Medulla oblongata (tissue), 1 donor: ENCODE measurements around the gene TMEM100.

Source experiments
- DNase-seq: peaks from one replicate; pipeline ENCODE4 v3.0.0-alpha.2; 2015; ENCODE audit errors: extremely low spot score

Gene TMEM100

DNA sequence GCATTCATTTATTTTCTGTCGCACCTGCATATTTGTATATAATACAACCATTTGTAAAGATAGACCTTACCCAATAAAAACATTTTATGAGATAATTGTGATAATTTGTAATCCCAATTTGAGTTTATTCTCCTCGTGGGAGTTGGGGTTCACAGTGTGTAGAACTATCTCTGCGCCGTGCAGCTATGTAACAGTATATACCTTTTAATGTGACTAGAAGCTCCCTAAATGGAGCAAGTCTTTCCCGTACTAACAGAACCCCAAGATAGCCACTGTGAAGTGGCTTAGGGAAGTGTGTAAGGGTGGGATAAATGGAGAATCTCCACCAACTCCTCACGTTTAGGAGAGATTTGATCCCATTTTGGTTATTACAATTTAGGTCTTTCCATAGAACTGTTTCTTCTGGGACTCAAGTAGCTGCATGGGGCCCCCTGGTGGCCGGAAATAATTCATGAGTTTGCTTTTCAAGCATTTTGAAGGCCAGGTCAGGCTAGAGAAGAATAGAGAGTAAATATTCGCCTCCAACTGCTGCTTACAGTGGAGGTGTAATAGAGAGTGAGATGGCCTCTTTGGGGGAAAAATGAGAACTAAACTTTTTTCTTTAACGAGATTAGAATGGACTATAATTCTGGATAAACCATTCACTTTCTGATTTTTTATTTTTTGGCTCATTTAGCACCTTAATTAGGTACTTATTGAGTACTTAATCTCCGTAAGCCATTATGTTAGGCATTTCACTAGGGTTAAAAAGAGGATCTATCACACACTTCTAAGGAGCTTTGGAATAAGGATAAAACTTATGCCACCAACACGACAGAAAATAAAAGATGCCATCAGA is 4.5 kb downstream of the TMEM100 start:
- peak; percentile 85 for DNase-seq

DNA sequence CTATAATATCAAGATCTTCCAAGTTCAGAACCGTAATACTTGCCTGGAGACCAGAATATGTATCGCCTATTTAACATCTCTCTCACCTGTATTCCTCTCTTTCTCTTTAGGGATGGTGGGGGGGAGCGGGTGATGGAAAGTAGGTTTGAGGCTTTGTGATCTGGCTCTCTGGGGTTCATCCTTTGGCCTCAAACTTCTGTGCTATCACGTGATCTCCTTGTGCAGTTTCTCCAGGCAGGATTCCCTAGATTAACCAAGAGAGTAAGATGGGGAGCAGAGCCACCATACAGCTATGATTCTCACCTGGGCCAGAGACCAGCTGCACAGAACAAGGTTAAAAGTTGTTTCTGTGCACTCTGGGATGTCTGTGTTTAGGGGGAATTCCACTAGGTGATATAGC is 5.2 kb downstream of the TMEM100 start:
- DNase-seq = no peak

- no peak for DNase-seq
These were observed 11.7 kb downstream of the TMEM100 start for GRCh38 chr17:55710829-55711496.

GRCh38 chr17:55710410-55710809 is 12.3 kb downstream of the TMEM100 start:
- DNase-seq = no peak

DNA sequence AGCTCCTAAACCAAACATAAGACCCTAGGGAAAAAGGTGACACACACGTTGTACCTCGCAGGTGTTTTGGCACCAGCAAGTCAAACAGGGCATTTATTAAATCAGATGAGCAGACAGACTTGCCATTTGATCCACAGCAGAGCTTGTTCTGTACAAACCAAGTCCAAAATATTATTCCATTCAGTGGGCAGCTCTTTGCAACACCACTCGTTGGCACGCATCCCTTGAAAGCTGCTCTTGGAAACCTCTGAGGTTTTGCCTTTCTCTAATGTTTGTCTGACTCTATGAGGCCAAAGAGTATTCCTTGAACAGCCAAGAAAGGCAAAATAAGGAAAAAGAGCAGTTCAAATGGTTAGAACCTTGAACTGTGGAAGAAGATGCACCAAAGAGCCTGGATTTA is 12.7 kb downstream of the TMEM100 start:
- DNase-seq = no peak

DNA sequence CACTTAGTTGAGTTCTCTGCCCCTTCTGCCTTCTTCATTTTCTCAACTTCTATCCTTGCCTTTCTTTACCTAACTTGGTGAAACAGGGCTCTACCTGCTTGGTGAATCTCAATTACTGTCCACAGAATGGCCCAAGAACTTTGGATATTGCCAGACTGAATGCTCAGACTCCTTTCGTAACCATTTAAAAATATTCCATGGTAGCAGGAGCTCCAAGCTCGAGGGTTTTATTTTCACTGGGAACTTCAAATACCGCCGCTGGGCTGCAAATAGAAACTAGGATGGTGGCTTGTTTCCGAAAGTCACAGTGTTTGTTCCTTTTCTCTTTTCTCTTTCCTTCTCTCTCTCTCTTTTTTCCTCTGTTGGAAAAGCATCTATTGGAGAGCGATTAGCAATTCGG is 13.2 kb downstream of the TMEM100 start:
- DNase-seq = no peak

DNA sequence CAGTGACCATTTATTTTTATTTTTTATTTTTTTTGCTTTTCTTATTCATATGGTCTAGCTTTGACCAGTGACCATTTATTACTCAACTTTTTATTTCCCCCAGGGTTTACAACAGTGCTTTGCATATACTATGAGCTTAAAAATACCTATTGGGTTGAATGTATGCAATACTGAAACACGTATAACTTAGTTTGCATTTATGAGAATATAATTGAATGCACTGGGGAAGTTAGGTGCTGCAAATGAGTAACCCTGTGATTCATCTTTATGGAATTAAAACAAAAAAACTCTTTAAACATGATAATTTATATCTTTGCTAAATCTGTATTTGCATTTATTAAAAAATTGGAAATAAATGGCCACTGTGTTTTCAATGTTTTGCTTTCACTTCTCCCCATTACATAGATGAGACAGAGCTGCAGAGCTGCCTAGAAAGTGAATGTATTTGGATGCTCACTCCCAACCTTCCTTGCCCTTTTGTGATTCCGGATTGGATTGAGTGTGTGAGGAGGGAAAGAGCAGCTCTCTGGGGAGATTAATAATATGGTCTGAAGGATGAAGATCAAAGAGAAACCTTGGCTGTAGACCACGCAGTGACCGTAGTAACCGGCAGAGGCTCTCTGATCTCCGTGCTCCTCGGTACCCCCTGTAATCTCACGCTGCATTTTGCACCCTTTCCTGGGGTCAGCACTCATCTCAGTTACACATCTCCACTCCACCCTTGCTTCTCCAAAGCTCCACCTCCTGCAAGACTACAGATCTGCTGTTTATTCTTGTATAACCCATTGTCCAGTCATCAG is 14.3 kb downstream of the TMEM100 start:
- DNase-seq = no peak

DNA sequence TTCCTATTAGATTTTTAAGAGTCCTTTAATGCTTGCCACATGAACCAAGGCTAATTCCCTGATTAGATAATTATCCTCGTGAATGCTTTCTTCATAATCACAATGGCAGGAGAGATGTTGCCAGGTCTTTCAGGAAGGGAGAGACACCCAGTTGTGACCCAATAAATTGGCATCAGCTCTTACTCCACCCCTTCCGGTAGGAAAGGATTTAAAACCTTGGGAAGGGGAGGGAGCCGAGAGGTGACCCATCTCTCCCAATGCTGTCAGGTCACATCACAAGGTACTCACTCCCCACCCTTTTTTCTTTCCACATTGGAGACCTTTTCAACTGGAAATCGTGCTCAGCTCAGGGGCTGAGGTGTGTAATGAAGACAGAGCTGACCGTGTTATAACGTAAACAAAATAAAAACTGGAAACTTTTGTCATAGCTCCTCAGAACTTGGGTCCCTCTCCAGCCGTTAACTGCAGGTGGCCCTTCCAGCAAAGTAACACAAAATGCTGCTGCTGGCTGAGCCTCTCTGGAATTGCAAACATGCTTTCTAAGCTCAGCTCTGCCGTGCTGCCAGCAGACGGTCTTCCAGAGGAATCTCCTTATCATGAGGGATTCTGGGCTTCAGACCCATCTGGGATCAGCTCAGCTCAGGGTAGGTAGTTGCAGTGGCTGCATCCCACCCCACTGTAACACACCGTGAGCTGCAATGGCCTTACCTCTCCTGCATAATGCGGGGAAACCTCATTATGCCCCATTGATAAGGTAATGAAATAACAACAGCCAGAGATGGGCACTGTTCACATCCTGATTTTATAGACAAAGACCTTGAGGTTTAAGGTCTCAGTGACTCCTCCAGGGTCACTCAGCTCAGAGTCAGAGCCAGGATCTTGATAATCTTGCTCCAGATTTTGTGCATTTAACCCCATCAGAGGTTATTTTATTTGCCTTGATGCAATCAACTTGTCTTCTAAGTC is 15.6 kb downstream of the TMEM100 start:
- no peak for DNase-seq

- no peak for DNase-seq
These were observed 16.8 kb downstream of the TMEM100 start for GRCh38 chr17:55705847-55706246.

DNA sequence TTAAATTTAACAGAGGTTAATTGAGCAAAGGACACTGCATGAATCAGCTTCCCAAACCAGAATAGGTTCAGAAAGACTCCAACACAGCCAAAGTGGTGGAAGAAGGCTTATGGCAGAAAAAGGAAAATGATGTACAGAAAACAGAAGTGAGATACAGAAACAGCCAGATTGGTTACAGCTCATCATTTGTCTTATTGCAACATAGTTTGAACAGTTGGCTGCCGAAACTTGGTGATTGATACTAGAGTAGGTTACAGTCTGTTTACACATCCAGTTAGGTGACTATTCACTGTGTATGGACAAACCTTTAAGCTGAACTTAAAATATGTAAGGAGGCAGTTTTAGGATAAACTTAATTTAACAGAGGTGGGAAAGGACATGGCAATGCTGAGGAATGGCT is 18.3 kb downstream of the TMEM100 start:
- no peak for DNase-seq

- DNase-seq = no peak
These were observed 20.5 kb downstream of the TMEM100 start for GRCh38 chr17:55702150-55702549.

DNA sequence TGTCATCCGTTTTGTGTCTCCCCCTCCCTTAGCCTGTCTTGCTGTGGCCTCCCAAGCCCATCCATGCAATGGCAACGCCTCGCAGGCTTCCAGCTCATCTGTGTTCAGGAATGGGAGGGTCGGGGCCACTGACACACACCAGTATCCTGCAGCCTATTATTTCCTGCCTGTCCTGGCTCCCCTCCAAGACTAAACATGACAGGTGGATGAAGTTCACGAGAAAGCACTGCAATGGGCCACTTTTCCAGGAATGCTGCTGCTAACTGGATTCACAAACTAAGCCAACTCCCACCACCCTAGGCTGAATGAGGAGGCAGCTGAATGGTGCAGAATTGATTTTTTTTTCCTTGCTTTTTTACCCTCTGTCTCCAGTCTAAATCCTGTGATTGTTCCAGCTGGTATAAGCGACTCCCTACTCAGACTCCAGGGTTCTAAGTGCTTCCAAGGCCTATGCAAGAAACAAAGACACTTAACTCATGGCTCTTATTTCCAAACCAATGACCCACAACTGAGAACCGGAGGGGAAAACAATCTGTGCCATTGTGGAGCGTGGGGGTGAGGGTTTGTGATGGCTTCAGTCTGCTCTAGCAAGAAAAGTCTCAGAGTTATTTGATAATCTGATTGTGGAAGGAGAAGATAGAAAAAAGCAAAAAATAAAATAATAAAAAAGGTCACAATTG is 23.3 kb downstream of the TMEM100 start:
- no peak for DNase-seq

- no peak for DNase-seq
These were observed 28.3 kb downstream of the TMEM100 start for GRCh38 chr17:55694286-55694910.

DNA sequence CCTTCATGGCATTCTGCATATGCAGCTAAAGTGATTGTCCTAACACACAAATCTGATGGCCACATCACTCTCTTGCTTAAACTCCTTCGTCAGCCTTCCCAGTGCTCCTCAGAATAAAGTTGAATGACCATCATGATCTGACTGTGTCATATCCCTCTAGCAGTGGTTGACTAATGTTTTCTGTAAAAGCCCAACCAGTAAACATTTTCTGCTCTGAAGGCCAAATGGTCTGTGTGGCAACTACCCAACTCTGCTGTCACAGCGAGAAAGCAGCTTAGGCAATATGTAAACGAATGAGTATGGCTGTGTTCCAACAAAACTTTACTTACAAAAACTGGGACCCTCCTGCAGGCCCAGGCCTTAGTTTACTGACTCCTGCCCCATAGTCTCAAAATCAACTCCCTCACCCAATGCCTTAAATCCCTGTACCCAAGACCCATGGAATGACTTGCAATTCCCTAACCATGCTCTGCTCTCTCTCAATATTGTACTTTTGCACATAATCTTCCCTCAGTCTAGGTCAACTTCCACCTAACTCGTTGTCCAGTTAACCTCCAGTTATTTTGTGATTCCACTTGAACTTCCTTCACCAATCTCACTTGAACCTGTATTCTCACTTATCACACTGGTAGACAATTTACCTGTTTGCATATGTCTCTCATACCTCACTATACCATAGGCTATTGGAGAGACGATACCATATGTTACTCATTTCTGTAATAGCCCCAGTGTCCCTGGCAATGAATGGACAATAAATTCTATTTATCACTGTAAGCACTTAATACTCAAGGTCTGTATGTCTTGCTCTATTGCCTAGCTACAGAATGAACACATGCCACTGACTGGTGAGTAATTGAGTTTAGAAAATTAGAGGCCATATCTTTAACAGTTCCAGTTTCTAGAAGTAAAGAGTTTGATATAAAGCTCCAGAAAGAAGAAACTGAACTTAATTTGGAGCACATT is 29.1 kb downstream of the TMEM100 start:
- no peak for DNase-seq

GRCh38 chr17:55692276-55692675 is 30.4 kb downstream of the TMEM100 start:
- DNase-seq = no peak

GRCh38 chr17:55691666-55692065 is 31.0 kb downstream of the TMEM100 start:
- DNase-seq = no peak

- DNase-seq = no peak
These were observed 32.6 kb downstream of the TMEM100 start for GRCh38 chr17:55690105-55690508.

DNA sequence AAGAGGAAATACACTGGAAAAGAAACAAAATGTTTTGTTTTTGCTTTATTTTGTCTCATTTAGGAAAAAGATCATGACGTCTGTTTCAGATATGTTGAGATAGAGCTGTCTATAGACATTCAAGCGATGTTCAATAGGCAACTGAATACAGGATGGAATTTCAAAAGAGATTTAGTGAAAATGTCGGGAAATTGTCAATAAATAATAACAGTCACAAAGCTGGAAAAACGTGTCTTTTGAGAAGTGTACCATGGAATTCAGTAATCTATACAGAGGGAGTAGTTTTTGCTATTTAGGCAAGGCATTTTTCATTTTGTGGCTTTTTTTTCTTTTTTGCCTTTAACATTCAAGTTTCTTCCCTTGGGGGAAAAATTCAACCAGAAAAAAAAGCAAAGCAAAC is 33.0 kb downstream of the TMEM100 start:
- no peak for DNase-seq

DNA sequence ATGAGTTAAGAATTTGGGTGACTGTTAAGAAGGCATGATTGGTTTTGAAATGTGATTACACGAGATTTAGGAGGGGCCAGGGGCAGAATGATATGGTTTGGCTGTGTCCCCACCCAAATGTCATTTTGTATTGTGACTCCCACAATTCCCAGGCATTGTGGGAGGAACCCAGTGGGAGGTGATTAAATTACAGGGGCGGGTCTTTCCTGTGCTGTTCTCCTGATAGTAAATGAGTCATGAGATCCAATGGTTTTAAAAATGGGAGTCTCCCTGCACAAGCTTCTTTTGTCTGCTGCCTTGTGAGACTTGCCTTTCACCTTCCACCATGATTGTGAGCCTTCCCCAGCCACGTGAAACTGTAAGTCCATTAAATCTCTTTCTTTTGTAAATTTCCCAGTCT is 34.6 kb downstream of the TMEM100 start:
- no peak for DNase-seq
